Measurements from ENCODE around the gene SLC31A1. TPM values are rescaled to one million over a fixed set of nuclear protein-coding genes. Genes with fewer than 3 reads are reported as not detected.

SLC31A1 gene
- total RNA-seq, 1 experiment from 2014 or later: 27.2 TPM

- no peaks in the 10 kb centered on the region for H3K27me3 ChIP-seq (ENCODE audit: insufficient read depth, low read depth)
- no peaks in the 10 kb centered on the region for H3F3A ChIP-seq (ENCODE audit: insufficient read depth, low read depth)
- no peaks in the 10 kb centered on the region for H3K9me3 ChIP-seq (ENCODE audit: insufficient read depth, low read depth)
- H3K4me3 ChIP-seq: no peak overlapping the region
- H4K20me1 ChIP-seq (ENCODE audit: insufficient read depth): 0 out of 2 replicates have a peak, but pooled peaks cover 3% of the 10 kb centered on the region
- BruUV-seq (replicated peaks): no TSS peak
- H3K36me3 ChIP-seq (ENCODE audit: low read depth): no peaks in the 10 kb centered on the region
- ChIA-PET CTCF (no interaction called here), POLR2A (ENCODE audit: unreplicated experiment) (no interaction called here)
- TF ChIP-seq CTCF (conservative IDR thresholded peaks at IDR 0.05): no peak
- no peak for TF ChIP-seq EZH2 (IDR thresholded peaks at IDR 0.05; ENCODE audit: low read depth)
- no peak overlapping the region for H3K27ac ChIP-seq
- no peak for DNase-seq
- no peaks in the 10 kb centered on the region for H3K79me2 ChIP-seq (ENCODE audit: low read depth)
- intact Hi-C loops (cut with micrococcal nuclease; ENCODE audit: unreplicated experiment): no loop called here
- no peak overlapping the region for H2AFZ ChIP-seq
- no peaks in the 10 kb centered on the region for H3K9me2 ChIP-seq (ENCODE audit: insufficient read depth)
- H3K4me2 ChIP-seq: no peak overlapping the region
- no peaks in the 10 kb centered on the region for H3K4me1 ChIP-seq (replicated peaks; ENCODE audit: insufficient read depth)
Measured at GRCh38 chr9:113250807-113251206, 29.5 kb downstream of the SLC31A1 start.

GRCh38 chr9:113254991-113255390, 33.6 kb downstream of the SLC31A1 start:
- Histone ChIP-seq H3K79me2 (ENCODE audit: low read depth) (no peaks in the 10 kb centered on the region), H3K4me3 (no peak overlapping the region), H4K20me1 (ENCODE audit: insufficient read depth) (no peaks in the 10 kb centered on the region), H3K4me1 (replicated peaks; ENCODE audit: insufficient read depth) (no peaks in the 10 kb centered on the region), H3K36me3 (ENCODE audit: low read depth) (no peaks in the 10 kb centered on the region), H3K4me2 (no peak overlapping the region), H2AFZ (no peak overlapping the region), H3K9me3 (ENCODE audit: insufficient read depth, low read depth) (no peaks in the 10 kb centered on the region), H3K9me2 (ENCODE audit: insufficient read depth) (no peaks in the 10 kb centered on the region), H3F3A (ENCODE audit: insufficient read depth, low read depth) (no peaks in the 10 kb centered on the region), H3K27ac (no peak overlapping the region), H3K27me3 (ENCODE audit: insufficient read depth, low read depth) (no peaks in the 10 kb centered on the region)
- BruUV-seq (replicated peaks): no TSS peak
- DNase-seq: no peak
- ChIA-PET POLR2A (ENCODE audit: unreplicated experiment) (no interaction called here), CTCF (no interaction called here)
- intact Hi-C loops (cut with micrococcal nuclease; ENCODE audit: unreplicated experiment): no loop called here
- TF ChIP-seq EZH2 (IDR thresholded peaks at IDR 0.05; ENCODE audit: low read depth) (no peak), CTCF (conservative IDR thresholded peaks at IDR 0.05) (no peak)

GRCh38 chr9:113255438-113255837, 34.1 kb downstream of the SLC31A1 start:
- ChIA-PET CTCF (no interaction called here), POLR2A (ENCODE audit: unreplicated experiment) (no interaction called here)
- H3K79me2 ChIP-seq (ENCODE audit: low read depth): no peaks in the 10 kb centered on the region
- DNase-seq: no peak
- no peak overlapping the region for H2AFZ ChIP-seq
- H3K27ac ChIP-seq: no peak overlapping the region
- no peaks in the 10 kb centered on the region for H3K9me3 ChIP-seq (ENCODE audit: insufficient read depth, low read depth)
- TF ChIP-seq CTCF (conservative IDR thresholded peaks at IDR 0.05) (no peak), EZH2 (IDR thresholded peaks at IDR 0.05; ENCODE audit: low read depth) (no peak)
- no TSS peak for BruUV-seq (replicated peaks)
- intact Hi-C loops (cut with micrococcal nuclease; ENCODE audit: unreplicated experiment): no loop called here
- H4K20me1 ChIP-seq (ENCODE audit: insufficient read depth): no peaks in the 10 kb centered on the region
- H3K4me1 ChIP-seq (replicated peaks; ENCODE audit: insufficient read depth): no peaks in the 10 kb centered on the region
- H3K27me3 ChIP-seq (ENCODE audit: insufficient read depth, low read depth): no peaks in the 10 kb centered on the region
- H3F3A ChIP-seq (ENCODE audit: insufficient read depth, low read depth): no peaks in the 10 kb centered on the region
- no peaks in the 10 kb centered on the region for H3K36me3 ChIP-seq (ENCODE audit: low read depth)
- H3K4me2 ChIP-seq: no peak overlapping the region
- no peaks in the 10 kb centered on the region for H3K9me2 ChIP-seq (ENCODE audit: insufficient read depth)
- H3K4me3 ChIP-seq: no peak overlapping the region

Measured in PC-9 (cell line).